LoVo (cell line): Measurements from ENCODE around the gene FUT8.
"Not testable (repeated sequence)": the region's sequence is repeated elsewhere in the genome, so short reads cannot be mapped to it uniquely, and the experiment has no call there.

Experiments used
- DNase-seq: peaks from one replicate; pipeline ENCODE4 v3.0.0-alpha.2; 2016; ENCODE audit warnings: low spot score

The FUT8 gene

GRCh38 chr14:65419593-65420252 is 7.2 kb downstream of the FUT8 start:
- no peak for DNase-seq

DNA sequence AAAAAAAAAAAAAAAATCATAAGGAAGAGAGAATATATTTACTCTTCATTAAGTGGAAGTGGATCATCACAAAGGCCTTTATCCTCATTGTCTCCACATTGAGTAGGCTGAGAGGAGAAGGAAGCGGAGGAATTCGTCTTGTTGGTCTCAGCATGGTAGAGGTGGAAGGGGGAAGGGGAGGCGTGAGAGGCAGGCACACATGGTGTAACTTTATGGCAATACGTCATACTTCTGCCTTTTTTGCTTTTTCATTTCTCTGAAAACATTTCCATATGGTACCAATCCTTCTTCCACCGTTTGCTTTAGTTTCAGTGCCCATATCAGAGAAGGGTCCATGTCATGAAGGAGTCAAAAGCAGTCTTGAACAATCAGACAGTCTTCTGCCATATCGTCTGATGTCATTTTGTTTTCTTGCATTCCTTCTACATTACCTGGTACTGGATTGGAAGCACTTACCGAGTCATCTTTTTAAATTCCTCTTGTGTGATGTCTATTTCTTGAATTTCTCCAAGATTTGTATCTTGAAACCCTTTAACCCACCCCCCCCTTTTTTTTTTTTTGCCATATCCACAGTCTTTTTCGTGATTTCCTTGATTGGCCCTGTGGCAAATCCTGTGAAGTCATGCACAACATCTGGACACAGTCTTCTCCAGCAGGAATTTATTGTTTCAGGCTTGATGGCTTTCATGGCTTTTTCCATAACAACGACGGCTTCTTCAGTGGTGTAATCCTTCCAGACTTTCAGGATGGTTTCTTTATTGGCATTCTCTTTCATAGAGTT is 8.9 kb downstream of the FUT8 start:
- DNase-seq: no peak

DNA sequence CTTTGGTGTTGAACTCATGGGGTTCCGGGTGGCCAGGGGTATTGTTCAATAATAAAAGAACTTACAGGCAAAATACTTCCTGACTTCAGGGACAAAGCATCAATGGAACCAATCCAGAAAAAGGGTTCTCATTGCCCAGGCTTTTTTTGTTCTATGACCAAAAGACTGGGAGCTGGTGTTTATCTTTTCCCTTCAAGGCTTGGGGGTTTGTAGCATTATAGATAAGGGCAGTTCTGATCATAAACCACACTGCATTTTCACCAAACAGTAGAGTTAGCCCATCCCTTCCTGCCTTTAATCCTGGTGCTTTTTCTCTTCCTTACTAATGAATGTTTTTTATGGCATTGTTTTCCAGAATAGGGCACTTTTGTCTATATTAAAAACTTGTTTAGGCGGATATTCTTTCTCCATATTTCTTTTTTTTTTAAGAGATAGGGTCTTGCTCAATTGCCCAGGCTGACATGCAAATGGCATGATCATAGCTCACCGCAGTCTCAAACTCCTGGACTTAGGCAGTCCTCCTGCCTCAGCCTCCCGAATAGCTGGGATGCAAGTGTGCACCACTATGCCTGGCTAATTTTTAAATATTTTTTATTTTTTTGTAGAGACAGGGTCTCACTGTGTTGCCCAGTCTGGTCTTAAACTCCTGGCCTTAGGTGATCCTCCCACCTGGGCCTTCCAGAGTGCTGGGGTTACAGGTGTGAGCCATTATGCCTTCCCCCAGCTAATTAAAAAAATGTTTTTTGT is 9.7 kb downstream of the FUT8 start:
- no peak for DNase-seq

DNA sequence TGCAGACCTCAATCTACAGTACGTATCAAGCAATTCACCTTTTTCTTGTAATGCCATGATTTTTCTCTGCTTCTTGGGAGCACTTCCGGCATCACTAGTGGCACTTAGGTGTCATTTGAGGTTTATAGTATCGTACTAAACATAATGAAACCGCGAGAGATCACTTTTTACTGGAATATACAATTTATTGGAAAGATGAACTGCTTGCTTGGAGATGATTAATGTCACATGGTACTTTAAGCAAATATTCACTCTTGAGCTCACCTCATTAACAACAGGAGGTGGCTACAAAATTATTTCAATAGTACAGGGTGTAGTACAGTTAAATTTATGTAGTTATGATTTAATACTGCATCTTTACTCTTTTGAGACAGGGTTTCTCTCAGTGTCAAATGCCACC is 11.5 kb downstream of the FUT8 start:
- DNase-seq: no peak

DNA sequence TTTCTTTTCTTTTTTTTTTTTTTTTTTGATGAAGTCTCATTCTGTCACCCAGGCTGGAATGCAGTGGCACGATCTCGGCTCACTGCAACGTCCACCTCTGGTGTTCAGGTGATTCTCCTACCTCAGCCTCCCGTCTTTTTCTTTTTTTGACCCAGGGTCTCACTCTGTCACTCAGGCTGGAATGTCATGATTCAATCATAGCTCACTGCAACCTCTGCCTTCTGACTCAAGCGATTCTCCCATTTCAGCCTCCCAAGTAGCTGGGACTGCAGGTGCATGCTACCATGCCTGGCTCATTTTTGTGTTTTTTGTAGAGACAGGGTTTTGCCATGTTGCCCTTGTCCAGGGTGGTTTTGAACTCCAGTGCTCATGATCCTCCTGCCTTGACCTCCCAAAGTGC is 12.0 kb downstream of the FUT8 start:
- no peak for DNase-seq

GRCh38 chr14:65425885-65426284 is 13.4 kb downstream of the FUT8 start:
- no peak for DNase-seq

DNA sequence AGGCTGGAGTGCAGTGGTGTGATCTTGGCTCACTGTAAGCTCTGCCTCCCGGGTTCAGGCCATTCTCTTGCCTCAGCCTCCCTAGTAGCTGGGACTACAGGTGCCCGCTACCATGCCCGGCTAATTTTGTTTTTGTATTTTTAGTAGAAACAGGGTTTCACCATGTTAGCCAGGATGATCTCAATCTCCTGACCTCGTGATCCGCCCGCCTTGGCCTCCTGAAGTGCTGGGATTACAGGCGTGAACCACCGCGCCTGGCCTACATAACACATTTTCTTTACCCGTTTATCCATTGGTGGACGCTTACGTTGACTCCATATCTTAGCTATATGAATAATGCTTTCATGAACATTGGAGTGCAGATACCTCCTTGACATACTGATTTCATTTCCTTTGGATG is 14.4 kb downstream of the FUT8 start:
- not testable (repeated sequence) for DNase-seq

DNA sequence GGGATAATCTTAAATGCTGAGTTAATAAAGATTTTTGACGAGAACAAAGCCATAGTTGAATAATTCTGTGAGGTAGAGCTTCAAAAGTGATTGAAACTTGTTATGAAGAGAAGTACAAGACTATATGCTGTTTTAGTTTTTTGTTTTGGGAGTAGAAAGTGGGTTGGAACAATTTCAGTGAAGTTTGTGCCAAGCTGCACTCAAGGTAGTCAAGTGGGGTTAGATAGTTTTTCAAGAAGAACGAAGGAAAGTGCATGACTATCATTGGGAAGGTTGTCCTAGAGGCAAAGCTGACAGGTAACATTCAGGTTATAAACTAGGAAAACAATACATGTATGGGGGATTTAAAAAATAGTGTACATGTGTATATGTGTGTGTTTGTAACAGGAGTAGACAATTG is 16.2 kb downstream of the FUT8 start:
- no peak for DNase-seq

- no peak for DNase-seq
Measured at GRCh38 chr14:65429757-65430156, 17.2 kb downstream of the FUT8 start.

DNA sequence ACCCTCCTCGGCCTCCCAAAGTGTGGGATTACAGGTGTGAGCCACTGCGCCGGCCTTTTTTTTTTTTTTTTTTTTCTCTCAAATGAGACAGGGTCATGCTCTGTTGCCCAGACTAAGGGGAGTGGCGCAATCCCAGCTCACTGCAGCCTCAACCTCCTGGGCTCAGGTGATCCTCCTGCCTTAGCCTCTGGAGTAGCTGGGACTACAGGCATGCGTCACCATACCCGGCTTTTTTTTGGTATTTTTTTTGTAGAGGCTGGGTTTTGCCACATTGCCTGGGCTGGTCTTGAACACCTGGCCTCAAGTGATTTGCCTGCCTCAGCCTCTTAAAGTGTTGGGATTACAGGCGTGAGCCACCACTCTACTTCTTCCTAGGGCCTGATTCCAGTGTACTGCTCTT is 18.7 kb downstream of the FUT8 start:
- no peak for DNase-seq

GRCh38 chr14:65431951-65432350 is 19.4 kb downstream of the FUT8 start:
- no peak for DNase-seq

- DNase-seq: no peak
Measured at GRCh38 chr14:65432361-65432948, 19.9 kb downstream of the FUT8 start.

DNA sequence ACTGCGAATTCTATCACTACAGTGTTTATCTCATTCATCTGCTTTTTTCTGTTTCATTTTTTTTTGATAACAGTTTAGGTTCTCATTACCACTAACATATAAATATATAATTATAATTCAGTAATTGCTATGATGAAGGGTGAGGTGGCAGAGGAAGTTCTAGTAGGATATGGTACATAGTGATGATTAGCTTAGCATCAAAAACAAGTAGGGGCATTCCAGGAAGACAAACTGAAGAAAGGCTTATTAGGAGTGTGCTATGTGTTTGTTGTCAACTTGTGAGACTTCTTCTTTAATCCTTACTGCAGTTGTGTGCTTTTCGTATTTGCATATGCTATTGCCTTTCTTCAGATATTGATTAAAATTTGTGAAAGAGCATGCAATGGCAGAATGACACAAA is 20.6 kb downstream of the FUT8 start:
- DNase-seq: no peak

- DNase-seq: no peak
Measured at GRCh38 chr14:65433646-65434045, 21.1 kb downstream of the FUT8 start.

DNA sequence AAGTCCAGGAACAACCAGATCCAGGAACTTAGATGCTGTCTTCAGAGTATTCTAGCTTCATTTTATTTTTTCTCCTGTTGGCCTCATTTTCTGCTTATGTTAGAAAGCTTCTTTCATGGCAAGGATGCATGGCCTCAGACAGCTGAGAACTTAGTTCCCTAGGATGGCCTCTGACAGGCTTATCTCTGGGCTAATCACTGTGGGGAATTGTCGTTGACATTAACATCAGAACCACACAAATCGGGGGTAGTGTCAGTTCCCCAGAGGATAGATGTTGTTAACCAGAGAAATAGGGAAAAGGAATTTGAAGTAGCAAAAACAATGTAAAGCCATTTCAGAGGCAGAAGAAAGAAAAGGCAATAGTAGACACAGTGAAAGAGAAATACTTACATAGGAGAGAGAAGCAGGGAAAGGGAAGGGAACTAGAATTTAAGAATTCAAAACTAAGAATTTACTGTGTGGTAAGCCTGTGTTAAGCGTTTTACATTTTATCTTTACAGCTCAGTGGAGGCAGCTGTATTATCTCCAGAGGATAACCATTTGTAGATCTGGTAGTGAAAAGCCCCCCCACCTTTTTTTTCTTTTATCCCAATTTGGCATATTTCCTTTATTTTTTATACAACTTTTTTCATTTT is 21.8 kb downstream of the FUT8 start:
- DNase-seq: no peak

DNA sequence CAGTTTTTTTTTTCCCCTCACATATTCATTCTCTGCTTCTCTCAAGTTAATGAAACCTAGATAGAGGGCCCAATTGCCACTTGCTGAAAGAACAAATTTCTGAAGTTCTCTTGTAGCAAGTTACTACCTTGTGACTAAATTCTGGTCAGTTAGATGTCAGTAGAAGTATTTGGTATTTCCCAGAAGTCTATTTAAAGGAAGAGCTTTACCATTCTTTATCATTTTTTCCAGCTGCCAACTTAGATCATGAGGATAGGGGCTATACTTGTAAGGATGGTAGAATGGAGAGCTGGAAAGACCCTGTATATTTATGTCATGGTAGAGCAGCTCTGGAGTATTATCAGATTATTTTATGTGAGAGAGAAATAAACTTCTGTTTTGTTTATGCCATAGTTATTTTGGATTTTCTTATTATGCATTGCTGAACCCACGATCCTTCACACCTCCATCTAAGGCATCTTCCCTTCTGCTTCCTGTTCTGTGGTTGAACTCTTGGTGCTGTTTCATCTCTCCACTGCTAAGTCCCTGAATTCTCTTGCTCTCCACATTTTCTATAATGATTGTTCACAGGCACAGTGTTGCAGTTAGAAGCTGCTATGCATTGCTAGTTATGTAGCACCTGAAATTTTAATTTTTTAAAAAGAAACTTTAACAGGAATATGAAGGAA is 25.9 kb downstream of the FUT8 start:
- no peak for DNase-seq

DNA sequence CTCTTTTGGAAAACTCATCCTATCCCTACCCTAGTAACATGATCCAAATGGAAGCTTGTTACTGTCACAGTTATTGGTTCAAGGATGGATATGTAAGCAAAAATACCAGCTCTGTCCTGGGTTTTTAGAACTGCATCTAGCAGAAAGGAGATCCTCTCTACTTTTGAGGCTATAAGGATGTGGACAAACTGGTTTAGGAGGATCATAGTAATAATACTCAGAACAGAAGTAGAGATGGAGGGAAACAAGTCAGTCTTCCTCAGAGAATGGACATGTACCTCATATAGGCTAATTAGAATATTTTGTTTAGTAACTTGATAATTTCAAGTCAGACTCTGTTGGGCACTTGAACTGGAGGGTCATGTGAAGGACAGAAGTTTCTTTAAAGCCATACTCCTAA is 26.6 kb downstream of the FUT8 start:
- DNase-seq: no peak

- DNase-seq: no peak
Measured at GRCh38 chr14:65440230-65440629, 27.7 kb downstream of the FUT8 start.

DNA sequence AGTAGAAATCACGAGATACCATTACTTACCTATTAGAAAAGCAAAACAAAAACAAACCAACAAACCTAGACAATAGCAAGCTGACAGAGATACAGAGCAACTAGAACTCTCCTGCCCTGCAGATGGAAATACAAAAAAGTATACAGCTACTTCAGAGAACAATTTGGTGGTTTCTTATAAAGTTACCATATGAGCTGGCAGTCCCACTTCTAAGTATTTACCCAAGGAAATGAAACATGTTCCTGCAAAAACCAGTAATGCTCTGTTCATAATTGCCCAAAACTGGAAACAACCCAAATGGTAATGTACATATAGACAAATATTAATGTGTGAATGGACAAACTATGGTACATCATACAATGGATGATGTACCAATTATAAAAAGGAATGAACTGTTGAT is 31.7 kb downstream of the FUT8 start:
- DNase-seq: no peak

- DNase-seq: no peak
Measured at GRCh38 chr14:65446159-65446558, 33.6 kb downstream of the FUT8 start.

- DNase-seq: no peak
Measured at GRCh38 chr14:65449647-65450046, 37.1 kb downstream of the FUT8 start.
